Stimulated activated naive CD4-positive, alpha-beta T cell treated with Interleukin-2 at 50 U/mL for 16 hours (primary cell): ENCODE data around the gene ZNF669.

ENCODE experiments used
- DNase-seq: peaks from one replicate; lab custom pipeline; 2025; lab: John Stamatoyannopoulos, UW

The ZNF669 gene

DNA sequence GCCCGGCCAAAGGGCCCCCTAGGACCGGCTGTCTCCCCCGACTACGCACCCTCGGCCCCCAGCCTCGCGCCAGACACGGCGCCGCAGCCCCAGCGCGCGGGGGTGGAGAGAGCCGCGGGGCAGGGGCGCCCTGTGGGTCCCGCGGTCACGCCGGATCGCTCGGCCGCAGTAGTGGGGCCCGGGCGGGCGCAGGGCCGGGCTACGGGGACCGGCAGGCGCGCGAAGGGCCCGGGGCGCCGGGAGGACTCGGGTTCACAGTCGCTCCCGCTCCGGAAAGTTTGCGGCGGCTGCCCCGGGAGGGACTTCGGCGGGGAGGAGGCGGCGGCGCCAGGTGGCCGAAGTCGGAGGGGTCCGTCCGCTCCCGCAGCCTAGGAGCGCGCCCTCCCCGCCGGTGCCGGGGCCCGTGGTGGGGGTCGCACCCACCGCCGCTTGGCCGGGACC lies 7.1 kb upstream of the ZNF669 start:
- DNase-seq, result no peak

DNA sequence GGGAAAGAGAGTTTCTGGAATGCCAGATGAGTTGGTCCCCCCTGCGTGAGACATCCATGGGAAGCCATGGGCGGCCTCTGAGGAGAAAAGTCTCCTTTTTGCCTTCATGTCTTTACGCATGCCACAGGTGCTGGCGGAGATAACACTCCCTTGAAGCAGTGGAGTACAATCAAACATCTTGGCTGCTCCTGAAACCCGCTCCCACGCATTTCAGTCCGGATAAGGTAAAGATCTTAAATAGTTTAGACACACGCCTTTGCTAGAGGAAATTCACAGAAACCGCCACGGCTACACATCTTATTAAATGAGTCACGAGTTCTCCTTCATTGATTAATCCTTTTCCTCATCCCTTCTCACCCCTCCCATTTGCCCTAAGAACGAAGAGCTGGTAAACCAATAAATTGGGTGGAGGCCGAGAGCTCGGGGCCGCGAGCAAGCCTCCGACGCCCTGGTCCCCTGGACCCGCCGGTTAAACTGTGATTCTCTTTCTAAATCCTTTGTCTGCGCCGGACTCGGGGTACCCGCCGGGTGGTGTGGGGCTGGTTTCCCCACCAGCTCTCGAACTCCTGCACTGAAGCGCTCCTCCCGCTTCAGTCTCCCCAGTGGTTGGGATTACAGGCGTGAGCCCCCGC lies 6.6 kb upstream of the ZNF669 start:
- DNase-seq, result peak; percentile 11

DNA sequence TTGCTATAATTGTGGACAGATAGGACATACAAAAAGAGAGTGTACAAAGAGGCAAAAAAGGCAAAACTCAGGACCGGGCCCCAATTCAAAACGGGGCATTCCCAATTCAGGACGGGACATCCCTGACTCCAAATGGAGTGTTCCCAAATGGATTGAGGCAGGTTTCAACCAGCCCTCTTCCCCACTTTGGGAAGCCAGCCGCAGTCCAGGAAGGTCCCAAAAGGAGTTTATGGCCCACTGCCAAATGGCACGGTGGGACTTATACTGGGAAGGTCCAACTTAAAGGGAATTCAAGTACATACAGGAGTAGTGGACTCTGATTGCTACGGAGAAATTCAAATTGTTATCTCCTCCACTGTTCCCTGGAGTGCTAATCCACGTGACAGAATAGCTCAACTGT lies 3.5 kb upstream of the ZNF669 start:
- DNase-seq, result no peak

DNA sequence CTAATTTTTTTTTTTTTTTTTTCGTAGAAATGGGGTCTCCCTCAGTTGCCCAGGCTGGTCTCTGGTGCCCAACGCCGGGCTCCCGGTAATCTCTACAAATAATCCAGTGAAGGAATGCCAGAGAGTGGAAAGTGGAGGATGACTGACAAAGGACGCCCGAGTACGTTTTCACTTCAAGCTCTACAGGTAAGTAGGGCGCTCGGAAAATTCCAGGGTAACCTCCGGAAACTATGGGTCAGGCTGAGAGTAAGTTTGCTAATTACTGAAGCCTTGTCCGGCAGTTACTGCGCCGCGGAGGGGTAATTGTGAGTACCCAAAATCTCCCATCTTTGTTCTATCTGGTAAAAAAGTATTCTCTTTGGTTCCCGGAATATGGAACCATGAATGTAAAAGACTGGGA lies 1.8 kb upstream of the ZNF669 start:
- DNase-seq, result no peak

DNA sequence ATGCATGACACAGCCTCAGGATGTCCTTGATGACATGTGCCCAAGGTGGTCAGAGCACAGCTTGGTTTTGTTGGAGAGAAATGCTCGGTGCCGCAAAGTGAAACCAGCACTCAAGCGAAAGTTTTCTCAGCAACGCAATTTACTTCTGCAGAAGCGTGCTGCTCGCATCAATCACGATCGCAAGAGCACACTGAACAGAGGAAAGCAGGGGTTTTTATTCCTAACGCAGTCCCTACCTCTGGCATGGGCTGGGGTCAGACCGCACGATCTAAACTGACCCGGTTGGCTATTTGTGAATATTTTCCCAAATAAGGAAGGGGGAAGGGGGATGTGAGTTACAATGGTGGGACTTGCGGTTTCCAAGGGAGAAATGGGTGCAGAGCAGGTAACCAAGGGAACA lies 809 bp upstream of the ZNF669 start:
- no peak for DNase-seq

DNA sequence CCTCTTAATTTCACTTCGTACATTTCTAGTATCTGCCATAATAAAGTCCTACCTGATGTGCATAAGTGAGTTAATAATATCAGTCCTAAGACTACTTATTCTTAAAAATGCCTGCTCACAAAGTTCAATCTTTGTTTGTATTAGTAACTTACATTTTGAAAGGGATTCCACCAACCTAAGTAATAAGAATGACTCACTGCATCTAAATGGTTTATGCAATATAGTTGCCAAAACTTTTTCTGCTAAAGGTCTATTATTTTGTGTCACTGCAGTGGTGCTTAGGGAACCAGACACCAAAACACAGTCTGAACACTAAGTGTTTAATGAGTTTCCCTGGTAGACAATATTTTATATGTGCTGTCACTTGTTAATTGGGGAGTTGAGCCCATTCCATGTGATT lies 1.8 kb downstream of the ZNF669 start:
- DNase-seq, result no peak

DNA sequence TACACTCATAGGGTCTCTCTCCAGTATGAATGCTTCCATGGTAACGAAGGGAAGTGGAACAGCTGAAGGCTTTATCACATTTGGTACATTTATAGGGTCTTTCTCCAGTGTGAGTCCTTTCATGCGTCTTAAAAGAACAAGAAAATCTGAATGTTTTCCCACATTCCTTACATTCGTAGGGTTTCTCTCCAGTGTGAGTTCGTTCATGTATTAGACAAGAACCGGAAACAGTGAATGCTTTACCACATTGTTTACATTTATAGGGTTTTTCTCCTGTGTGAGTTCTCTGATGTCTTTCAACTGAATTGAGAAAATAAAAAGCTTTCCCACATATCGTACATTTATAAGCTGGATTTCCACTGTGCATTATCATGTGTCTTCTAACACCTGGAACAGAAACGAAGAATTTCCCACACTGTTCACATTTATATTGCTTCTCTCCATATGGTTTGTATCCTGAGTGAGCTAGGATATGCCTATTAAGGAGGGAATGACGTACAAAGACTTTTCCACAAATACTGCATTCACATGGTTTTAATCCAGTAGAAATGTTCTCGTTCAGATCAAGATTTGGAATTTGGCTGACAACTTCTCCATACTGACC lies 3.4 kb downstream of the ZNF669 start:
- DNase-seq, result no peak

DNA sequence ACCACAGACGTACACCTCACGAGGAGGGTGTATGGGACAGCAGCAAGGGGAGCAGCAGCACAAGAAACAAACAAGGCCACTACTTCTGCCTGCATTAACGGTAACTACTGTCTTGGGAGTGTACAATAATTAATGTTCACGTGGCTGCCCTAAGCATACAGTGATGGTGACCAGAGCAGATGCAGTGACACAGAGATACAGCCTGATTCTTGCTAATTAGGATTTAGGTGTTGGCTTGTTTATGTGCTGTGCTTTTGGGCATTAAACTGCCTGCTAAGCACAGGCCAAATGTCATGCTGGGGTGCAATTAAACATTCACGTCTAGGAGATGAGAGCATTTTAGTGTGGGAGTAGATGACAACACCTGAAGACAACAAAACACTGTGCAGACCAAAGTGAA lies 7.2 kb downstream of the ZNF669 start:
- no peak for DNase-seq

DNA sequence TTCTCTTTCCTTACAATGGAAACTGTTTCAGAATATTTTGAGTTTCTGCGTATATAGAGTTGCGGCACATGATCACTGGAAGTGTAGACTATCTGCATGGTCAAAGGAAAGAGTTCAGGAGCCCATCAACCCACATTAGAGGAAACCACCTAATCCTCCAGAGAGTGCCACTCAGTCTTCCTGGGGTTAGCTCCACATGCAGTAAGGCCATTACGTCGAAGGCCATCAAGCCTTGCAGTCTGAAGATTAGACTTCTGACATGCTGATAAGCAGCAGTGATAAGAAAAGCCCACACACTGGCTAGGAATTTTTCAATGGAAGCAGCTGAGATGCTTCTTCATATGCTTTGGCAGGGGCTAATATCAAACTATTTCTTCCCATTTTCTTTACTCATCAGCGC lies 7.6 kb downstream of the ZNF669 start:
- DNase-seq, result no peak

DNA sequence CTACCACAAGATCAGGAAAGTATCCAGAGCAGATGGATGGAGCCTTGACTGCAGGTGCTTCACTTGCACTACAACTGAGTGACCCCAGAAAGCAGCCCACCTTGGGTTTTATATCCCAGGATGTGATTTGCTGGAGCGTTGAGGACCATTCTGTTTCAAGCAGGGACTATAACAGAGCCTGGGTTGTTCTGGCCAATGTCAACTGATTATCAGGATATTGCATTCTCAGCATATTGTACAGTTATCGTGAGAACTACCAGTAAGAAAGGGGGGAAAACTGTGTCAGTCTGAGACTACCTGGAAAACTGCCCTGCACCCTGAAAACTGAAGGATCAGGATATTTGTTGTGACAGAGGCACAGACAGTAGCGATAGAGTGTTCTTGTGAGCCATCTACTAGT lies 8.0 kb downstream of the ZNF669 start:
- DNase-seq, result no peak

DNA sequence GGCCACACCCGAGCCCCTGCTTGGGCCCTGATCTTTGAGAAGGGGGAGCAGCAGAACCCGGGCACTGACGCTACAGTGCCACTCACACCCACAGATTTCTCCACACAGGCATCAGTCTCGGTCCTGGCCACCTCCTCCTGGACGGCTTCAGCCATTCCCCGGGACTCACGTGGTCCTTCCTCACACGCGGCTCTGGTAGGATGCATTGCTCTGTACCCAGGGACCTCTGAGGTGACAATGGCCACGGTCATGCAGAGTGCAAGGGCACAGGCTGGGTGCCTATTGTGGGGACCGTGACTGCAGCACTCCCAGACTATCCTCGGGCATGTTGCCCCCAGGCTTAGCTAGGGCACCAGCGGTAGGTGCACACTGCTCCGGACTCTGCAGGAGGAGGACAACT lies 13.7 kb downstream of the ZNF669 start:
- no peak for DNase-seq

DNA sequence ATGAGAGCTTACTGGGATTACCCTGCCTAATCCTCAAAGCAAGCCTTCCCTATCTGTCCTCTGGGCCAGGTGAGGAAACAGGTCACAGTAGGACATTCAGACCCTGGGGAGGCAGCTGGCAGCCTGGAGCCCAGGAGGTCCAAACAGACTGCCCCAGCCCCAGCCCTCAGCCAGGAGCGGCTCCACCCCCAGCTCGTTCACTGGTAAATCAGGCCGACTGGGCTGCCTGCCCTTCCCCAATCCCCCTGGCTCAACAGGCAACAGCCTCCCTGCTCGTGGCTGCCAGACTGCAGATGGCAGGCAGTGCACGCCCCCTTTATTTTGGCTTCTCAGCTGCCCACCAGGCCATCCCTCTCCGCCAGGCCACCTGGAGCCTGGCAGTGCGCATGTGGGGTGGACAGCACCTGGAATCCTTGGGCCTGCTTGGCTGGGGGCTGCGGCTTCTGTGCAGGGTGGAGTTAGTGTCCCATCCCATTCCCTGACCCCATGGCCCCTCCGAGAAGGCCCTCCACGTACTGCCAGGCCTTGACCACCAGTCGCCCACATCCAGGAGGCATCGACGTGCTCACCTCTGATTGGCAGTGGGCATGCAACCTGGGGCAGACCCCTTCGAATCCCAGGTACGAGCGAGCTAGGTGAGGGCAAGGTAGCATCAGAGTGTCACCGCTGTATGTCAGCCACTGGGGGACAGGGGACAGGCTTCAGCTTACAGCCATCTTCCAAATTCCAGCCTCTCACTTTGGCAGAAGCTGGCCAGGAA lies 14.4 kb downstream of the ZNF669 start:
- DNase-seq, result no peak

DNA sequence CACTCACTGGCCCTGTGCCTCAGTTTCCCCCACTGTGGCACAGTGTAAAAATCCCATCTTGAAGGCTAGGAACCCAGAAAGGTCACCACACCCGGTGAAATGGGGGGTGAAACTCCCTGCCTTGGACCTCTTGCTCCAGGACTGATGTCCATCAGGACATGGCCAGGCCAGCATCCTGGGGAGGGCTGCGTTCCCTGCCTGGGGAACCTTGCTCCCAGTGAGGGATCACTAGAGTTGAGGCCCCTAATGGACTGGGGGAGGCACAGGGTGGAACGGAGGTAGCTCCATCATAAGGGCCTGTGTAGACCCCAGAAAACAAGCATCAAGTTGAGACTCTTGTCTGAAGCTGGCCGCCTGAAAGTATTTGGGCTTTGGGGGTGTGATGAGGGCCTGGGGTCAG lies 15.2 kb downstream of the ZNF669 start:
- no peak for DNase-seq

DNA sequence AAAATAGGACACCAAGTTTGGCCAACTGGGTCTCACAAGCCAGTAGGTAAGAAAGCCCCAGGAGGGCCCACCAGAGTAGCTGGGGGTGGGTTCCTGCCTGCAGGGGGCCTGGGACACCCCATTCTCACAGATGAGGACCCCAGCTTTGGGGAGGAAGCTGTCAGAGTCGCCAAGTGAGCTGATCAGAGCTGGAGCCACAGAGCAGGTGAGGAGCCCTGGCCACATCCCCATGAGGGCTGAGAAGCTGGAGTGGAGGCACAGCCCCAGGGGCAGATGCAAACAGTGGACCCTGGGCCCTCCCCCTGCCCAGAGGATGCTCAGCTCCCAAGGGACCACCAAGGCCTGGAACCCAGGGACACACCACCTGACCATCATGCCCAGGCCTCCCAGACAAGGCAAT lies 16.9 kb downstream of the ZNF669 start:
- no peak for DNase-seq

DNA sequence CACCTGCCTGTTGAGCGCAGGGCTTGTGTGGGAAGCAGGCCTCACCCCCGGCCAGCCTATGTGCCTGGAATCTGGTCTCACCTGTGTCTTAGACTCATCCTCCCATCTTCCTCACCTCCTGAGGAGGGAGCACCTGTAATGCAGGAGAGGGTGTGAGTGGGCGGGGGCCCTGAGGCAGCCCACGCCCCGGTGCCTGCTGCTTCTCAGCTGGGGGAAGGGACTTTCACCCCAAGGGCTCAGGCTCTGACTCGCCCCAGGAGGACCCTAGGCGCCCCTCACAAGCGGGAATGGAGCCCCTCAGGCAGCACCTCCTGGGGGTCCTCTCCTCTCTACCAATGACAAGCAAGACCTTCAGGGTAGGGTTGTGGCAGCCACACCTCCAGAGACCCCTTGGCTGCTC lies 18.8 kb downstream of the ZNF669 start:
- no peak for DNase-seq

DNA sequence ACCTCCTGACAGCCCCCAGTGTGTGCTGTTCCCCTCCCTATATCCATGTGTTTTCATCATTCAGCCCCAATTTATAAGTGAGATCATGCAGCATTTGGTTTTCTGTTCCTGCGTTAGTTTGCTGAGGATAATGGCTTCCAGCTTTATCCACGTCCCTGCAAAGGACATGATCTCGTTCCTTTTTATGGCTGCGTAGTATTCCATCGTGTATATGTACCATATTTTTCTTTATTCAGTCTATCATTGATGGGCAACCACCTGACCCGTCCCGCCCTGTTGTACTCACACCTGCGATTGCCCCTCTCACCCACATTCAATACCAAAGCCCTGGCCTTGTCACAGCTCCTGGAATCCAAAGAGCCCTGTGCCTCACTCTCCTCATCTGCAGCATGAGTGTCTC lies 19.4 kb downstream of the ZNF669 start:
- no peak for DNase-seq

DNA sequence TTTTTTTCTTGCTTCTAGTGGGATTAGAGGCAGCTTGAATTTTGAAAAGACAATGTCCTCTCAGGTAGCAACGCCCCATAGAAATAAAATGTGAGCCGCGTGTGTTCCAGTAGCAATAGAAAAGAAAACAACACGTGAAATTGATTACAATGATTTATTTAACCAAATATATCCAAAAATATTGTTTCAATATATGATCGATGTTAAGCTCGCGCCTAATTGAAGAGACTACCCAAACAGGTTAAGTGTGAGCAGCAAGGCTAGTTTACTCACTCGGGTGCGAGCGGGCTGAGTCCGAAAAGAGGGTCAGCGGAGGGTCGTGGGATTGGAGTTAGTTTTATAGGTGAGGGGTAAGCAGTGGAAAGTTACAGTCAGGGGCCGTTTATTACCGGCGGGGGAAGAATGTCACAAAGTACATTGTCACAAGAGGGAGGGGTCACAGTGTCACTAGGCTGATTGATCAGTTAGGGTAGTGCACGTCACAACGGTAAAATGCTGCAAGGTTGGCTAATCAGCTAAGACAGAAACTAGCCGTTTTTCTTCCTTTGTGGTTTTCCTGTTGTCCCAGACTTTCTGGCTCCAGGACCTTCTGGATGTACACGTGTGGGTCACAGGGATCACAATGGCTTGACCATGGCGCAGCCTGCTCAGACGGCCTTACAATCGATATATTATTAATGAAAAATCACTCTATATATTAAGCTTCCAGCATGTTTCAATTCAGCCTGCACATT lies 24.8 kb downstream of the ZNF669 start:
- no peak for DNase-seq

DNA sequence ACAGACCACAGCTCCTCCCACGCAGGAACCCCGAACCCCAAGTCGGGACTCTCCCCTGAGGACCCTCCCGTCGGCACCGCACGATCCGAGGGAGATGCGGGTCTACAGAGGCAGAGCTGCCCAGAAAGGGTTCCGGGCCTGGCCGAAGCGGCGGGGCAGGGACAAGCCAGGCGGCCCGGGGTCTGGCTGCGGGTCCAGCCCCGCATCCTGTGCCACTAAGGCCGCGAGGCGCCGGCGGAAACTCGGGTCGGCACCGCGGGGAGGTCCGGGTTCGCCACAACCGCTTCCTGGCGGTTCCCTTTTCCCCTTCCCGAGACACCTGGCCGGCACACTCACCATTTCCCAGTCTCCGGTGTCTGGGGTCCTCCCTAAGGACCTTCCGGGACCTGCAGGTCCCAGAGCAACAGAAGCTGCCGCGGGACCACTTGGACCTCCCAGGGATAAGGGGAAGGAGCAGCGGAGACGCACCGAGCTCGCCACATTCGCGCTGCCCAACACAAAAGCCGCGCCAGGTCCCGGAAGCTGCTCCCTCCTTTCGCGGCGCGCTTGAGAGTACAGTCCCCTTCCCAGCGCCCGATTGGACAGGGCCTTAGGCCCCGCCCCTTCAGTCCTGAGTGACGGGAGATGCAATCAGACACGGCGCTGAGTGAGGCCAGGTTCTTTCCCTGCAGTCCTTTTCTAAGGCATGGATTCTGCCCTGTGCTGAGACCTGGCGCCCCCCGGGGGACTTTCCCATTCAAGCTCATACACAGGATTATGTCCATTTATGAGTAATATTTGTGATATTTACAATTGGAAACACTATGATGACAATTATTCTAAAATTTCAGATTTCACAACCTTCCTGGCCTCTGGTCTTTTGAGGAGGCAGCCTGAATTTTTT lies 25.7 kb downstream of the ZNF669 start, which contains the start of gene ZNF670:
ZNF670 (minus strand) TSS at position 554 of the 883 bp plus-strand sequence; CDS start at position 339, 215 bp downstream.
- DNase-seq, result peak; percentile 85

DNA sequence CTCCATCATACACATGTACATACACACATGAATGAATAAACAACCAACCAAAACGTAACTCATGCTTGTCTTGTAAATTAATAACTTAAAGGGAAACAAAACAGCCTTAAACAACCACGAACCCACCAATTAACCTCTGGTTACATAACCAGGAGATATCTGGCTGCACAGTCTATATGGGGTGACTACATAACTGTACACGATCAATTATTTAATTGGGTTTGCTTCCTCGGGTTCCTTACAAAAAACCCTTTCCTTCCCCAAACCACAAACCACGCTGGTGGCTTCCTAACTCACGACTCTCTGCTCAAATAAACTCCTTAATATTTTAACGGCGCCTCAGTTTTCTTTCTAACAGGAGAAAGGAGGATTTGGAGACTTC lies 26.3 kb downstream of the ZNF669 start:
- no peak for DNase-seq

DNA sequence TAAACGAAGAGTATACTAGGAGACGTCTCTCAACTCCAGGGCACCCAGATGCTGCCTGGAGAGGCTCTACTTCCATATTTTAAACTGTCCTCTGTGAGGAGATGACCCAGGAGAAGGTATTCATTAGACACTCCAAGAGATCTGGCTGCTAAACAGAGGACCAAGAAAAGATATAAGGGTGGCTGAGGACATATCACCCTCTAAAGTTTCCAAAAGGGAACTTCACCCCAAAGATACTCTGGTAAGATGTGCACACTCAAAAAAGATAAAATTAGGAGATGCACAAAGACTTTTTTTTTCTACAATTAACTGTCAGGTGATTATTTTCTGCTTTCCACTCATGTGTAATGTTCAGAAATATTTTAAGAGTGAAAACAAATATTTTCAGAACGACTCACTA lies 26.9 kb downstream of the ZNF669 start:
- DNase-seq, result no peak

DNA sequence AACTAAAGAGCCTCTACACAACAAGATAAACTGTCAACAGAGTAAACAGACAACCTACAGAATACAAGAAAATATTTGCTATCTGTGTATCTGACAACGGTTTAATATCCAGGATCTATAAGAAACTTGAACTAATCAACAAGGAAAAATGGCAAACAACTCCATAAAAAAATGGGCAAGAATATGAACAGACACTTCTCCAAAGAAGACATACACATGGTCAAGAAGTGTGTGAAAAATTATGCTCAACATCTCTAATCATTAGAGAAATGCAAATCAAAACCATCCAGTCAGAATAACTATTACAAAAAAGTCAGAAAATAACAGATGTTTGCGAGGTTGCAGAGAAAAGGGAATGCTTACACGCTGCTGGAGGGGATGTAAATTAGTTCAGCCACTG lies 33.5 kb downstream of the ZNF669 start:
- DNase-seq, result no peak

DNA sequence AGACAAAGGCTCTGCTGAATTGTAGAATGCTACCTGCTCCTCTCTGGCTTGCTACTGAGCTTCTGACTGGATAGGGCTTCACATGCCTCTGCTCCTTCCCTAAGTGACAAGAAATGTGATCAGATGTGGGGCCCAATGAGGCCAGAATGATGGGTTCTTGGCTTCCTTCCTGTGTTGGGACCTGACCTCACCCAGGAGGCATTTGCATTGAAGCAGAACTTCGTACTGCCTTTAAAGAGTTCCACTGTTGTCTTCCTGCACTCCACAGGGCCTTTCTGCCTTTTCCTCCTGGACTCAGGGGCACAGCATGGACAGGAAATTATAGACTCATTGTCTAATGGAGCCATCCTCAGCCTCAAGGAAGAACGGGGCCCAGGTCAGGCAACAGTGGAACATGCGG lies 39.9 kb downstream of the ZNF669 start:
- DNase-seq, result no peak
